Naive thymus-derived CD4-positive, alpha-beta T cell (primary cell): Measurements from ENCODE around the gene GAB3. TPM values are rescaled to one million over a fixed set of nuclear protein-coding genes. Genes with fewer than 3 reads are reported as not detected.

Source experiments
- ATAC-seq: fragments of 150-1000 bp; cut with Tn5 transposase; 2 replicates; pipeline ENCODE4 v1.10.0; 2021; ENCODE audit warnings: mild to moderate bottlenecking, moderate library complexity
- CTCF ChIA-PET: fragments of 350-600 bp; sonication (Branson Sonifier 250); formaldehyde crosslinking; loops from one replicate; lab custom pipeline; 2021; ENCODE audit warnings: antibody characterized with exemption; lab: Charles Lee
- POLR2A ChIA-PET: fragments of 350-600 bp; sonication (Branson Sonifier 250); formaldehyde crosslinking; loops from one replicate; lab custom pipeline; 2021; ENCODE audit warnings: antibody characterized with exemption, inconsistent platforms; lab: Charles Lee
- DNase-seq, 9 donors: peaks; one replicate each; pipeline versions ENCODE4 v3.0.0 to v3.0.0-alpha.2; 2020 to 2022; ENCODE audit warnings: mixed read lengths in 1 of 9
- H3K27ac ChIP-seq: one replicate; pipeline ENCODE4 v1.7.0; 2013; ENCODE audit warnings: mild to moderate bottlenecking, low read depth, low read length, moderate library complexity
- H3K27me3 ChIP-seq, 2 donors: one replicate each; pipeline ENCODE4 v1.7.0; 2013; ENCODE audit warnings: low read length in 2 of 2, mild to moderate bottlenecking in 2 of 2, moderate library complexity in 2 of 2; ENCODE audit not compliant: control insufficient read depth in 2 of 2, insufficient read depth in 2 of 2
- H3K36me3 ChIP-seq, 3 experiments: 1 replicate in 2 of 3; 2 replicates in 1 of 3; pipeline ENCODE4 v1.7.0; 2013; ENCODE audit warnings: low read length in 3 of 3, mild to moderate bottlenecking in 3 of 3, moderate library complexity in 1 of 3; ENCODE audit not compliant: insufficient read depth in 3 of 3, control insufficient read depth in 2 of 3
- H3K4me1 ChIP-seq, 2 donors: one replicate each; pipeline ENCODE4 v1.7.0; 2013; ENCODE audit warnings: low read length in 2 of 2, mild to moderate bottlenecking in 2 of 2, moderate library complexity in 1 of 2; ENCODE audit not compliant: control insufficient read depth in 2 of 2, insufficient read depth in 2 of 2
- H3K4me3 ChIP-seq: 2 replicates; pipeline ENCODE4 v1.7.0; 2013; ENCODE audit warnings: mild to moderate bottlenecking, low read length
- H3K9me3 ChIP-seq, 3 experiments: 1 replicate in 2 of 3; 2 replicates in 1 of 3; pipeline ENCODE4 v1.7.0; 2013; ENCODE audit warnings: low read length in 3 of 3; ENCODE audit not compliant: control insufficient read depth in 2 of 3
- H3K27ac Mint-ChIP-seq, 9 donors: one replicate each; pipeline ENCODE4 v1.8.0; 2020 to 2022; ENCODE audit warnings: mixed read lengths in 9 of 9, mild to moderate bottlenecking in 8 of 9, moderate library complexity in 5 of 9, inconsistent platforms in 2 of 9
- H3K27me3 Mint-ChIP-seq, 5 donors: one replicate each; pipeline ENCODE4 v1.8.0; 2021 to 2022; ENCODE audit warnings: mixed read lengths in 5 of 5, mild to moderate bottlenecking in 1 of 5
- H3K36me3 Mint-ChIP-seq, 5 donors: one replicate each; pipeline ENCODE4 v1.8.0; 2020 to 2022; ENCODE audit warnings: mixed read lengths in 5 of 5, mild to moderate bottlenecking in 3 of 5, inconsistent platforms in 1 of 5
- H3K4me1 Mint-ChIP-seq, 7 donors: one replicate each; pipeline ENCODE4 v1.8.0; 2020 to 2022; ENCODE audit warnings: mixed read lengths in 7 of 7, mild to moderate bottlenecking in 3 of 7, inconsistent platforms in 1 of 7
- H3K4me3 Mint-ChIP-seq, 10 donors: one replicate each; pipeline ENCODE4 v1.8.0; 2020 to 2022; ENCODE audit warnings: mild to moderate bottlenecking in 10 of 10, mixed read lengths in 10 of 10, moderate library complexity in 6 of 10, inconsistent platforms in 2 of 10
- H3K9me3 Mint-ChIP-seq, 11 donors: one replicate each; pipeline ENCODE4 v1.8.0; 2020 to 2022; ENCODE audit warnings: mixed read lengths in 11 of 11, mild to moderate bottlenecking in 4 of 11, inconsistent platforms in 1 of 11, moderate library complexity in 1 of 11
- intact Hi-C, 2 donors: fragments of 100-400 bp; cut with micrococcal nuclease; formaldehyde crosslinking; loops; one replicate each; pipeline ENCODE4 v1.15.1; 2023
- polyA plus RNA-seq, 2 donors: library from polyadenylated mRNA; unstranded; fragments of 300-500 nt; fragmentation: Illumina TruSeq; gene quantifications; one replicate each; pipeline ENCODE4 v1.2.3, GENCODE V29; 2021
- total RNA-seq, 6 experiments: library from RNA in 5 of 6; stranded (reverse) in 5 of 6; gene quantifications; 1 replicate in 5 of 6; 2 replicates in 1 of 6; pipeline ENCODE4 v1.2.3 and lab custom pipeline; 2021 to 2026

GAB3 gene
- total and polyA plus RNA-seq, 7 experiments from 2014 or later, result 0.77 to 28.5 (median 5.8) TPM

DNA sequence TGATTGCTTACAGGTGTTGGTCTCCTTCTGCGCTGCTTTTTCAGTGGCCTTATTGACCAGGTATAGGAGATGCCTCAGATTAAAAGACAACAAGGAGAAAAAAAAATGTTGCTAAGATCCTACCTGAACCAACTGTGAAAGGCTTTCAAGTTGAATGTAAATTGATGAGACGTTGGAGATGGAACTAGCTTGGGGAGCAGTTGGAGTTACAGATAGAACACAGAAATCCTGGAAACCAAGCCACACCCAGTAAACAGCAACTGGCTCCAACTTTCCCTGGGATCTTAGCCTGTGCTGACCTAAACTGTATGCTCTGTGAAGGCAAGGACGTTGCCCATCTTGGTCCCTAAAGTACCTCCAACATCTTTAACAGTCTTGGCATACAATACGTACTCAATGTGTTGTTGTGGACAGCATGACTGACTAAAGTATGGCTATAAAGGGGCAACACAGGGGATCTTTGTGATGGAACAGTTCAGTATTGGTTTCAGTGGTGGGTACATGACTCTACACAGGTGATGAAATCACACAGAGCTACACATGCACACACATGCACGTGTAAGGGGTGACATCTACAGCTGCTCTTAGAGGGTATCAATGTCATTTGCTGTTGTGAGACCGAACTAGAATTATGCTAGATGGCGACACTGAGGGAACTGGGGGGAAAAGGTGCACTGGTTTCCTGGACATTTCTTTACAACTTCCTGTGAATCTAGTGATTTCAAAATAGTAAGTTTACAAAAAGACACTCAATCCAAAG, 22.3 kb downstream of the GAB3 start:
- Mint-ChIP-seq H3K27ac (peak overlapping the region in 3 of 9 donors; percentile 20 to 63 (median 60)), H3K27me3 (no peaks in the 10 kb centered on the region), H3K4me1 (peaks cover 25 to 94% (median 53%) of the 10 kb centered on the region in 7 donors), H3K4me3 (no peak overlapping the region), H3K36me3 (peaks cover 0 to 26% (median 0%) of the 10 kb centered on the region in 5 donors), H3K9me3 (peaks cover 0 to 1% (median 0%) of the 10 kb centered on the region in 11 donors)
- intact Hi-C loops, result no loop called here
- ATAC-seq (no peak), DNase-seq (no peak)
- Histone ChIP-seq H3K4me3 (no peak overlapping the region), H3K27me3 (no peaks in the 10 kb centered on the region), H3K9me3 (no peaks in the 10 kb centered on the region), H3K4me1 (peaks cover 17 to 62% of the 10 kb centered on the region in 2 donors), H3K36me3 (no peaks in the 10 kb centered on the region), H3K27ac (no peak overlapping the region)
- POLR2A ChIA-PET, result no interaction called here
- CTCF ChIA-PET, result interaction anchor here (1.5 kb wide), 1 partner anchor 22 kb away, joined by 3 read pairs; the partner anchor contains the start of gene GAB3

DNA sequence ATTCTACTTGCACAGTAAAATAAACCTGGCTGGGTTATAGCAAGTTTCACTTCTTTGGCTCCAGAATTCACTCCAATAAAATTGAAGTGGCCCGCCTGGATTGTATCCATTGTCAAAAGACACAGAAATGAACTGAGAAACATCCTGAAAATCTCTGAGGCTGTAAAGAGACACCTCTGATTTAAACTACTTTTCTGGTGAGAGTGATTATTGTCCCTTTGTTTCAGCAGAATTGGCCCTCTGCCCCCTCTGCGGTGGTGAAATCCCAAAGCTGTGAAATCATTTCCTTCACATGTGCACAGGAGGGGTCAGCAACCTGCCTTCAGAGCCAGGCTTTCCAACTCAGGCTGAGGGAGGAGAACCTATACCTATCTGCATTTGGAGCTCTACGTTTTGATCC, 23.0 kb downstream of the GAB3 start:
- Mint-ChIP-seq H3K4me3 (no peak overlapping the region), H3K27ac (no peak overlapping the region), H3K36me3 (peaks cover 0 to 31% (median 0%) of the 10 kb centered on the region in 5 donors), H3K4me1 (peaks cover 18 to 94% (median 50%) of the 10 kb centered on the region in 7 donors), H3K9me3 (peaks cover 0 to 1% (median 0%) of the 10 kb centered on the region in 11 donors), H3K27me3 (no peaks in the 10 kb centered on the region)
- H3K4me3 ChIP-seq, result no peak overlapping the region
- no peak for DNase-seq
- H3K27ac ChIP-seq, result no peak overlapping the region
- ChIA-PET POLR2A (no interaction called here), CTCF (interaction anchor here (1.1 to 1.5 kb wide), 2 partner anchors 21 to 23 kb away, joined by 3 to 4 read pairs; partner anchors contain the start of gene GAB3)
- intact Hi-C loops, result no loop called here
- ATAC-seq, result no peak
- H3K36me3 ChIP-seq, result no peaks in the 10 kb centered on the region
- peaks cover 11 to 57% of the 10 kb centered on the region in 2 donors for H3K4me1 ChIP-seq
- no peaks in the 10 kb centered on the region for H3K9me3 ChIP-seq
- no peaks in the 10 kb centered on the region for H3K27me3 ChIP-seq

DNA sequence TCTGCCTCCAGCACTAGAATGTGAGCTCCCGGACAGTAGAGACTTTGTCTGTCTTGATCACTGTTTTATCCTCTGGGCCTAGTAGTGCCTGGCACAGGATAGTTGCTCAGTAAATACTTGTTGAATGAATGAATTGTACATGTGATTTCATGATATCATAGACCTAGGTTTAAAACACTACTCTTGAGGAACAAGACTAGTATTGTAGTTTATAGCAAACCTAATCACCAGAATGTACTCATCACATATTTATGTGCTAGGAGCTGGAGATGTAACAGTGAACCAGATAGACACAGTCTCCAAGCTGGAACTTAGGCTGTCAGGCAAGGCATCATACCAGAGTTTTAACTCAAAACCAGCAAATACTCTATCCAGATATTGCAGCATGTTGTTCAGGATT, 23.5 kb downstream of the GAB3 start:
- DNase-seq, result no peak
- peaks cover 0 to 31% (median 0%) of the 10 kb centered on the region in 5 donors for H3K36me3 Mint-ChIP-seq
- POLR2A ChIA-PET, result no interaction called here
- H3K27me3 Mint-ChIP-seq, result no peaks in the 10 kb centered on the region
- ATAC-seq, result no peak
- Histone ChIP-seq H3K27me3 (no peaks in the 10 kb centered on the region), H3K4me1 (peaks cover 6 to 52% of the 10 kb centered on the region in 2 donors), H3K4me3 (no peak overlapping the region), H3K36me3 (no peaks in the 10 kb centered on the region), H3K27ac (no peak overlapping the region), H3K9me3 (no peaks in the 10 kb centered on the region)
- H3K4me1 Mint-ChIP-seq, result peaks cover 13 to 89% (median 46%) of the 10 kb centered on the region in 7 donors
- H3K9me3 Mint-ChIP-seq, result peaks cover 0 to 1% (median 0%) of the 10 kb centered on the region in 11 donors
- no peak overlapping the region for H3K4me3 Mint-ChIP-seq
- CTCF ChIA-PET, result interaction anchor here (0.6 to 1.5 kb wide), 3 partner anchors 9 to 23 kb away, joined by 3 to 4 read pairs (median 4); partner anchors contain the start of gene GAB3
- H3K27ac Mint-ChIP-seq, result peak overlapping the region in 3 of 9 donors; percentile 8 to 70 (median 70)
- intact Hi-C loops, result no loop called here

DNA sequence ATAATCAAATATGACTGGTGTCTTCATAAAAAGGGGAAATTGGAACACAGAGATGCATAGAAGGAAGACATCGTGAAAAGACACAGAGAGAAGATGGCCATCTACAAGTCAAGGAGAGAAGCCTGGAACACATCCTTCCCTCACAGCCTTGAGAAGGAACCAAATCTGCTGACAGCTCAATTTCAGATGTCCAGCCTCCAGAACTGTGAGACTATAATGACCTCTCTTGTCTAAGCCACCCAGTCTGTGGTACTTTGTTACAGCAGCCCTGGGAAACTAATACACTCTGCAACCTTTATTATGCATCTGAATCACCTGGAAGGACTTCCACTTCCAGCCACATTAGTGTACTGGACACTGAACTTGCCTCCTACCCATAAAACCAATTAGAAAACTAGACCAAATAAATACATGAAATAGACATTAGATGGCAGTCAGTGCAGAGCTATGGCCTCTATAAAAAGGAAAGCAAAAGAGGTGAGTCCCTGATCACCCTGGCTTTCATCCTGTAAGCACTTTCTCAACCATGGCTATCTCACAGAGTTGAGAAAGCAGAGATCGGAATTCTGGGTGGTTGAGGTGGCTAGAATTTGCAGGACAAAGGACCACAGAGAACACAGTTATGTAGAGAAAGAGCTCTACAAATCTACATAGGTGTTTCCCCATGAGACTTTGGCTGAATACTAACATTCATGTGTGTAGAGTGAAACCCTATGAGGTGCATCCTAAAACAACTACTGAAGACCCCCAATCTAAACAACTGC, 25.7 kb downstream of the GAB3 start:
- ATAC-seq (peak; percentile 51), DNase-seq (no peak)
- H3K27me3 ChIP-seq, result no peaks in the 10 kb centered on the region
- H3K27ac ChIP-seq, result no peak overlapping the region
- no peaks in the 10 kb centered on the region for H3K36me3 ChIP-seq
- peak overlapping the region in 5 of 9 donors; percentile 9 to 67 (median 32) for H3K27ac Mint-ChIP-seq
- H3K4me1 ChIP-seq, result peaks cover 0 to 42% of the 10 kb centered on the region in 2 donors
- intact Hi-C loops, result loop anchor here in 1 of 2 donors (1.0 kb wide), 2 partner anchors 9 to 23 kb away; no protein-coding TSS in a partner anchor
- peaks cover 0 to 6% (median 0%) of the 10 kb centered on the region in 11 donors for H3K9me3 Mint-ChIP-seq
- H3K9me3 ChIP-seq, result no peaks in the 10 kb centered on the region
- H3K4me3 ChIP-seq, result no peak overlapping the region
- no peaks in the 10 kb centered on the region for H3K27me3 Mint-ChIP-seq
- POLR2A ChIA-PET, result interaction anchor here (0.7 to 1.0 kb wide), 2 partner anchors 9 to 14 kb away, joined by 3 read pairs; no protein-coding TSS in a partner anchor
- peak overlapping the region in 1 of 10 donors; percentile 64 for H3K4me3 Mint-ChIP-seq
- H3K36me3 Mint-ChIP-seq, result peaks cover 0 to 30% (median 0%) of the 10 kb centered on the region in 5 donors
- H3K4me1 Mint-ChIP-seq, result peaks cover 0 to 72% (median 32%) of the 10 kb centered on the region in 7 donors
- CTCF ChIA-PET, result interaction anchor here (2.9 kb wide), 1 partner anchor 24 kb away, joined by 14 read pairs; no protein-coding TSS in a partner anchor

DNA sequence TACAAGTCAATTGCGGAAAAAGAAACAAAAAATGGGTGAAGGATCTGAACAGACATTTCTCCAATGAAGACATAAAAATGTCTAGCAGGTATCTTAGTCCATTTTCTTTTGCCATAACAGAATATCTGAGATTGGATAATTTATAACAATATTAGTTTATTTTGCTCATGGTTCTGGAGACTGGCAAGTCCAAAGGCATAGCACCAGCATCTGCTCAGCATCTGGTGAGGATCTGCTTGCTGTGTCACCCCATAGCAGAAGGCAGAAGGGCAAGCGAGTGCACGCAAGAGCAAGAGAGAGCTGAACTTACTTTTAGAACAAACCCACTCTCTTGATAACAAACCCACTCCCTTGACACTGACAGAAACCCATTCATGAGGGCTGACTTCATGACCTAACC, 29.7 kb downstream of the GAB3 start:
- DNase-seq, result no peak
- Mint-ChIP-seq H3K27me3 (no peaks in the 10 kb centered on the region), H3K9me3 (peaks cover 0 to 6% (median 0%) of the 10 kb centered on the region in 11 donors), H3K4me3 (no peak overlapping the region), H3K4me1 (peaks cover 30 to 68% (median 42%) of the 10 kb centered on the region in 7 donors), H3K36me3 (peaks cover 0 to 24% (median 0%) of the 10 kb centered on the region in 5 donors), H3K27ac (no peak overlapping the region)
- ChIA-PET CTCF (no interaction called here), POLR2A (no interaction called here)
- intact Hi-C loops, result no loop called here
- H3K4me3 ChIP-seq, result no peak overlapping the region
- no peaks in the 10 kb centered on the region for H3K9me3 ChIP-seq
- no peak overlapping the region for H3K27ac ChIP-seq
- no peaks in the 10 kb centered on the region for H3K27me3 ChIP-seq
- H3K4me1 ChIP-seq, result peaks cover 24 to 58% of the 10 kb centered on the region in 2 donors
- no peak for ATAC-seq
- H3K36me3 ChIP-seq, result no peaks in the 10 kb centered on the region

DNA sequence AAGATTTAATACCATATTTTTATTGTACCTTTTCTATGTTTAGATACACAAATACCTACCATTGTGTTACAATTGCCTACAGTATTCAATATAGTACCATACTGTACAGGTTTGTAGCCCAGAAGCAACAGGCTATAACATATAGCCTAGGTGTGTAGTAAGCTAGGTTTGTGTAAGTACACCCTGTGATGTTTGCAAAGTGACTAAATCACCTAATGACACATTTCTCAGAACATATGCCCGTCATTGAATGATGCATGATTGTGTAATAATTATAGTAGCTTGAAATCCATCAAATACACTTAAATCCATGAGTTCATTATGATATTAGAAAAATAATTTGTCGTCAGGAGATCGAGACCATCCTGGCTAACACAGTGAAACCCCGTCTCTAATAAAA, 30.8 kb downstream of the GAB3 start:
- no peak for DNase-seq
- POLR2A ChIA-PET, result interaction anchor here (1.0 to 1.5 kb wide), 3 partner anchors 11 to 43 kb away, joined by 3 to 4 read pairs (median 3); partner anchors contain the start of gene DKC1
- H3K9me3 Mint-ChIP-seq, result peaks cover 0 to 6% (median 0%) of the 10 kb centered on the region in 11 donors
- Histone ChIP-seq H3K36me3 (no peaks in the 10 kb centered on the region), H3K4me3 (no peak overlapping the region), H3K27ac (no peak overlapping the region), H3K27me3 (no peaks in the 10 kb centered on the region), H3K4me1 (peaks cover 24 to 54% of the 10 kb centered on the region in 2 donors), H3K9me3 (no peaks in the 10 kb centered on the region)
- no peak for ATAC-seq
- no peak overlapping the region for H3K4me3 Mint-ChIP-seq
- no peak overlapping the region for H3K27ac Mint-ChIP-seq
- intact Hi-C loops, result no loop called here
- H3K27me3 Mint-ChIP-seq, result no peaks in the 10 kb centered on the region
- H3K36me3 Mint-ChIP-seq, result peaks cover 0 to 18% (median 0%) of the 10 kb centered on the region in 5 donors
- CTCF ChIA-PET, result interaction anchor here (4.8 kb wide), 1 partner anchor 28 kb away, joined by 35 read pairs; no protein-coding TSS in a partner anchor
- peaks cover 30 to 59% (median 35%) of the 10 kb centered on the region in 7 donors for H3K4me1 Mint-ChIP-seq
